ENCODE results near the gene EVX2.

The EVX2 gene

DNA sequence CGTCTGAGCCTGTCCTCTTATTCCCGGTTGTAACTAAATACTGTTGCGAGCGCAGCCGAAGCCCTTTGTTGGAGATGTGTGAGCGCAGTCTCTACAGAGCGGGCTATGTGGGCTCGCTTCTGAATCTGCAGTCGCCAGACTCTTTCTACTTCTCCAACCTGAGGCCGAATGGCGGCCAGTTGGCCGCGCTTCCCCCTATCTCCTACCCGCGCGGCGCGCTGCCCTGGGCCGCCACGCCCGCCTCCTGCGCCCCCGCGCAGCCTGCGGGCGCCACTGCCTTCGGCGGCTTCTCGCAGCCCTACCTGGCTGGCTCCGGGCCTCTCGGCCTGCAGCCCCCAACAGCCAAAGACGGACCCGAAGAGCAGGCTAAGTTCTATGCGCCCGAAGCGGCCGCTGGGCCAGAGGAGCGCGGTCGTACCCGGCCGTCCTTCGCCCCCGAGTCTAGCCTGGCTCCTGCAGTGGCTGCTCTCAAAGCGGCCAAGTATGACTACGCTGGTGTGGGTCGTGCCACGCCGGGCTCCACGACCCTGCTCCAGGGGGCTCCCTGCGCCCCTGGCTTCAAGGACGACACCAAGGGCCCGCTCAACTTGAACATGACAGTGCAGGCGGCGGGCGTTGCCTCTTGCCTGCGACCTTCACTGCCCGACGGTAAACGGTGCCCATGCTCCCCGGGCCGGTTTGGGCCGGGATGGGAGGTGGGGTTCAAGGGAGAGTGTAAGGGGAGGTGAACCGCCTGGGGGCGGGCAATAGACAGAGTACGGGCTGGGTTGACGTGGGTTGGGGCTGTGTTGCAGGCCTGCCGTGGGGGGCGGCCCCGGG is 16.2 kb upstream of the EVX2 start, which contains the start of gene HOXD12:
TSS of gene HOXD12 (plus strand) at position 68 of the 819 bp plus-strand sequence. CDS start at position 75, 7 bp downstream.
- H3K4me1 ChIP-seq (ENCODE audit: control insufficient read depth, insufficient read depth, low read length), result peaks cover 10% of the 10 kb centered on the region
- peaks cover 0 to 8% of the 10 kb centered on the region in 2 experiments; a peak in 1 of 3 replicates for H3K36me3 ChIP-seq (ENCODE audit: control insufficient read depth in 2 of 2, insufficient read depth in 1 of 2, low read length in 2 of 2)
- ChIA-PET CTCF (interaction anchor here (0.8 kb wide), 1 partner anchor 20 kb away, joined by 5 read pairs; no protein-coding TSS in a partner anchor), POLR2A (no interaction called here)
- TF ChIP-seq ZNF202 (tag by site-specific recombination; IDR thresholded peaks at IDR 0.05; ENCODE audit: borderline replicate concordance), result 0 out of 2 replicates have a peak, but pooled peaks have one; percentile 58
- TF ChIP-seq, protein P1, sequence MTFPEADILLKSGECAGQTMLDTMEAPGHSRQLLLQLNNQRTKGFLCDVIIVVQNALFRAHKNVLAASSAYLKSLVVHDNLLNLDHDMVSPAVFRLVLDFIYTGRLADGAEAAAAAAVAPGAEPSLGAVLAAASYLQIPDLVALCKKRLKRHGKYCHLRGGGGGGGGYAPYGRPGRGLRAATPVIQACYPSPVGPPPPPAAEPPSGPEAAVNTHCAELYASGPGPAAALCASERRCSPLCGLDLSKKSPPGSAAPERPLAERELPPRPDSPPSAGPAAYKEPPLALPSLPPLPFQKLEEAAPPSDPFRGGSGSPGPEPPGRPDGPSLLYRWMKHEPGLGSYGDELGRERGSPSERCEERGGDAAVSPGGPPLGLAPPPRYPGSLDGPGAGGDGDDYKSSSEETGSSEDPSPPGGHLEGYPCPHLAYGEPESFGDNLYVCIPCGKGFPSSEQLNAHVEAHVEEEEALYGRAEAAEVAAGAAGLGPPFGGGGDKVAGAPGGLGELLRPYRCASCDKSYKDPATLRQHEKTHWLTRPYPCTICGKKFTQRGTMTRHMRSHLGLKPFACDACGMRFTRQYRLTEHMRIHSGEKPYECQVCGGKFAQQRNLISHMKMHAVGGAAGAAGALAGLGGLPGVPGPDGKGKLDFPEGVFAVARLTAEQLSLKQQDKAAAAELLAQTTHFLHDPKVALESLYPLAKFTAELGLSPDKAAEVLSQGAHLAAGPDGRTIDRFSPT (tag by site-specific recombination; IDR thresholded peaks at IDR 0.05), result no peak
- no peak within 1 kb of the TSS for H3K4me3 ChIP-seq (ENCODE audit: low read depth, low read length)
- H3K9me3 ChIP-seq (ENCODE audit: control insufficient read depth, insufficient read depth, low read depth, low read length), result no peaks in the 10 kb centered on the region
- H3K27ac ChIP-seq (ENCODE audit: extremely low read depth, low read depth, low read length), result no peak within 1 kb of the TSS

DNA sequence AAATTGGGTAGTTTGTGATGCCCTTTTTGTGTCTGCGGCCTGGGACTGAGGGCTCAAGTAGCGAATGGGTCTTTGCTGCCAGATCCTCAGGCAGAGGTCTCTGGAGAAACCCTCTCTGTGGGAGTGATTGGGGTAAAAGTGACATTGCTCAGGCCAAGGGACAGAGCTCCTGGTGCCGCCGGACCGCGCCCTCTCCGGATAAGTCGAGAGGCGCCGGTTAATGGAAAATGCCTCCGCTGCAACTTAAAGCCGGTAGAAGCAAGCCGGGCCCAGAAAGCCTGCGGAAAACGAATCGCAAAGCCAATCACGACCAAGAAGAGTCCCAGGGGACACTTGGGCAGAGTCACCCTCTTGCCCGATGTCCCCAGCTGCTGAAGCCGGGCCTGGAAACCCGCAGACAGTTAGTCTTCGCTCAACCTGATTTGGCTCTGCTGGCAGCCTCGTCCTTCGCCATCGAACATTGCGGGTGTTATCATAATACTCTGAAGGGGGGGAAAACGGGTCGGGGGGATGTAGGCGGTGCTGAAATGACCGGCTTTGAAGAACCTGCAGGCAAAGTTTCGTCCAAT is 15.5 kb upstream of the EVX2 start:
- peaks cover 10% of the 10 kb centered on the region for H3K4me1 ChIP-seq (ENCODE audit: control insufficient read depth, insufficient read depth, low read length)
- H3K4me3 ChIP-seq (ENCODE audit: low read depth, low read length), result no peak overlapping the region
- H3K9me3 ChIP-seq (ENCODE audit: control insufficient read depth, insufficient read depth, low read depth, low read length), result no peaks in the 10 kb centered on the region
- POLR2A ChIA-PET, result no interaction called here
- peaks cover 0 to 15% of the 10 kb centered on the region in 2 experiments; a peak in 1 of 3 replicates for H3K36me3 ChIP-seq (ENCODE audit: control insufficient read depth in 2 of 2, insufficient read depth in 1 of 2, low read length in 2 of 2)
- no peak overlapping the region for H3K27ac ChIP-seq (ENCODE audit: extremely low read depth, low read depth, low read length)
- CTCF ChIA-PET, result interaction anchor here (0.6 to 4.3 kb wide), 3 partner anchors 13 to 846 kb away, joined by 3 to 33 read pairs (median 5); no protein-coding TSS in a partner anchor
- TF ChIP-seq ZFHX2 (tag by site-specific recombination; conservative IDR thresholded peaks at IDR 0.05) (no peak), YY1 (tag by site-specific recombination; IDR thresholded peaks at IDR 0.05) (no peak), ZNF514 (tag by site-specific recombination; IDR thresholded peaks at IDR 0.05) (no peak), ZNF423 (tag by site-specific recombination; IDR thresholded peaks at IDR 0.05) (no peak), MZF1 (tag by site-specific recombination; IDR thresholded peaks at IDR 0.05; ENCODE audit: borderline replicate concordance) (no peak), ZNF830 (tag by site-specific recombination; IDR thresholded peaks at IDR 0.05; ENCODE audit: low read depth) (no peak), ZNF416 (tag by site-specific recombination; IDR thresholded peaks at IDR 0.05) (no peak), ZNF366 (tag by site-specific recombination; conservative IDR thresholded peaks at IDR 0.05) (no peak), ZNF302 (tag by site-specific recombination; IDR thresholded peaks at IDR 0.05; ENCODE audit: low read depth) (no peak), TCF7L2 (IDR thresholded peaks at IDR 0.05; ENCODE audit: borderline replicate concordance, low read depth, low read length) (no peak), FEZF1 (tag by site-specific recombination; IDR thresholded peaks at IDR 0.05) (no peak)
- TF ChIP-seq, protein P2, sequence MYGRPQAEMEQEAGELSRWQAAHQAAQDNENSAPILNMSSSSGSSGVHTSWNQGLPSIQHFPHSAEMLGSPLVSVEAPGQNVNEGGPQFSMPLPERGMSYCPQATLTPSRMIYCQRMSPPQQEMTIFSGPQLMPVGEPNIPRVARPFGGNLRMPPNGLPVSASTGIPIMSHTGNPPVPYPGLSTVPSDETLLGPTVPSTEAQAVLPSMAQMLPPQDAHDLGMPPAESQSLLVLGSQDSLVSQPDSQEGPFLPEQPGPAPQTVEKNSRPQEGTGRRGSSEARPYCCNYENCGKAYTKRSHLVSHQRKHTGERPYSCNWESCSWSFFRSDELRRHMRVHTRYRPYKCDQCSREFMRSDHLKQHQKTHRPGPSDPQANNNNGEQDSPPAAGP (tag by site-specific recombination; IDR thresholded peaks at IDR 0.05), result no peak
- TF ChIP-seq, protein P3, sequence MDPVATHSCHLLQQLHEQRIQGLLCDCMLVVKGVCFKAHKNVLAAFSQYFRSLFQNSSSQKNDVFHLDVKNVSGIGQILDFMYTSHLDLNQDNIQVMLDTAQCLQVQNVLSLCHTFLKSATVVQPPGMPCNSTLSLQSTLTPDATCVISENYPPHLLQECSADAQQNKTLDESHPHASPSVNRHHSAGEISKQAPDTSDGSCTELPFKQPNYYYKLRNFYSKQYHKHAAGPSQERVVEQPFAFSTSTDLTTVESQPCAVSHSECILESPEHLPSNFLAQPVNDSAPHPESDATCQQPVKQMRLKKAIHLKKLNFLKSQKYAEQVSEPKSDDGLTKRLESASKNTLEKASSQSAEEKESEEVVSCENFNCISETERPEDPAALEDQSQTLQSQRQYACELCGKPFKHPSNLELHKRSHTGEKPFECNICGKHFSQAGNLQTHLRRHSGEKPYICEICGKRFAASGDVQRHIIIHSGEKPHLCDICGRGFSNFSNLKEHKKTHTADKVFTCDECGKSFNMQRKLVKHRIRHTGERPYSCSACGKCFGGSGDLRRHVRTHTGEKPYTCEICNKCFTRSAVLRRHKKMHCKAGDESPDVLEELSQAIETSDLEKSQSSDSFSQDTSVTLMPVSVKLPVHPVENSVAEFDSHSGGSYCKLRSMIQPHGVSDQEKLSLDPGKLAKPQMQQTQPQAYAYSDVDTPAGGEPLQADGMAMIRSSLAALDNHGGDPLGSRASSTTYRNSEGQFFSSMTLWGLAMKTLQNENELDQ (tag by site-specific recombination; IDR thresholded peaks at IDR 0.05; ENCODE audit: low read depth), result no peak
- TF ChIP-seq, protein P4, sequence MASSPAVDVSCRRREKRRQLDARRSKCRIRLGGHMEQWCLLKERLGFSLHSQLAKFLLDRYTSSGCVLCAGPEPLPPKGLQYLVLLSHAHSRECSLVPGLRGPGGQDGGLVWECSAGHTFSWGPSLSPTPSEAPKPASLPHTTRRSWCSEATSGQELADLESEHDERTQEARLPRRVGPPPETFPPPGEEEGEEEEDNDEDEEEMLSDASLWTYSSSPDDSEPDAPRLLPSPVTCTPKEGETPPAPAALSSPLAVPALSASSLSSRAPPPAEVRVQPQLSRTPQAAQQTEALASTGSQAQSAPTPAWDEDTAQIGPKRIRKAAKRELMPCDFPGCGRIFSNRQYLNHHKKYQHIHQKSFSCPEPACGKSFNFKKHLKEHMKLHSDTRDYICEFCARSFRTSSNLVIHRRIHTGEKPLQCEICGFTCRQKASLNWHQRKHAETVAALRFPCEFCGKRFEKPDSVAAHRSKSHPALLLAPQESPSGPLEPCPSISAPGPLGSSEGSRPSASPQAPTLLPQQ (tag by site-specific recombination; IDR thresholded peaks at IDR 0.05), result no peak
- TF ChIP-seq, protein P5, sequence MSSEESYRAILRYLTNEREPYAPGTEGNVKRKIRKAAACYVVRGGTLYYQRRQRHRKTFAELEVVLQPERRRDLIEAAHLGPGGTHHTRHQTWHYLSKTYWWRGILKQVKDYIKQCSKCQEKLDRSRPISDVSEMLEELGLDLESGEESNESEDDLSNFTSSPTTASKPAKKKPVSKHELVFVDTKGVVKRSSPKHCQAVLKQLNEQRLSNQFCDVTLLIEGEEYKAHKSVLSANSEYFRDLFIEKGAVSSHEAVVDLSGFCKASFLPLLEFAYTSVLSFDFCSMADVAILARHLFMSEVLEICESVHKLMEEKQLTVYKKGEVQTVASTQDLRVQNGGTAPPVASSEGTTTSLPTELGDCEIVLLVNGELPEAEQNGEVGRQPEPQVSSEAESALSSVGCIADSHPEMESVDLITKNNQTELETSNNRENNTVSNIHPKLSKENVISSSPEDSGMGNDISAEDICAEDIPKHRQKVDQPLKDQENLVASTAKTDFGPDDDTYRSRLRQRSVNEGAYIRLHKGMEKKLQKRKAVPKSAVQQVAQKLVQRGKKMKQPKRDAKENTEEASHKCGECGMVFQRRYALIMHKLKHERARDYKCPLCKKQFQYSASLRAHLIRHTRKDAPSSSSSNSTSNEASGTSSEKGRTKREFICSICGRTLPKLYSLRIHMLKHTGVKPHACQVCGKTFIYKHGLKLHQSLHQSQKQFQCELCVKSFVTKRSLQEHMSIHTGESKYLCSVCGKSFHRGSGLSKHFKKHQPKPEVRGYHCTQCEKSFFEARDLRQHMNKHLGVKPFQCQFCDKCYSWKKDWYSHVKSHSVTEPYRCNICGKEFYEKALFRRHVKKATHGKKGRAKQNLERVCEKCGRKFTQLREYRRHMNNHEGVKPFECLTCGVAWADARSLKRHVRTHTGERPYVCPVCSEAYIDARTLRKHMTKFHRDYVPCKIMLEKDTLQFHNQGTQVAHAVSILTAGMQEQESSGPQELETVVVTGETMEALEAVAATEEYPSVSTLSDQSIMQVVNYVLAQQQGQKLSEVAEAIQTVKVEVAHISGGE (tag by site-specific recombination; conservative IDR thresholded peaks at IDR 0.05; ENCODE audit: low read depth), result no peak
- TF ChIP-seq, protein P6, sequence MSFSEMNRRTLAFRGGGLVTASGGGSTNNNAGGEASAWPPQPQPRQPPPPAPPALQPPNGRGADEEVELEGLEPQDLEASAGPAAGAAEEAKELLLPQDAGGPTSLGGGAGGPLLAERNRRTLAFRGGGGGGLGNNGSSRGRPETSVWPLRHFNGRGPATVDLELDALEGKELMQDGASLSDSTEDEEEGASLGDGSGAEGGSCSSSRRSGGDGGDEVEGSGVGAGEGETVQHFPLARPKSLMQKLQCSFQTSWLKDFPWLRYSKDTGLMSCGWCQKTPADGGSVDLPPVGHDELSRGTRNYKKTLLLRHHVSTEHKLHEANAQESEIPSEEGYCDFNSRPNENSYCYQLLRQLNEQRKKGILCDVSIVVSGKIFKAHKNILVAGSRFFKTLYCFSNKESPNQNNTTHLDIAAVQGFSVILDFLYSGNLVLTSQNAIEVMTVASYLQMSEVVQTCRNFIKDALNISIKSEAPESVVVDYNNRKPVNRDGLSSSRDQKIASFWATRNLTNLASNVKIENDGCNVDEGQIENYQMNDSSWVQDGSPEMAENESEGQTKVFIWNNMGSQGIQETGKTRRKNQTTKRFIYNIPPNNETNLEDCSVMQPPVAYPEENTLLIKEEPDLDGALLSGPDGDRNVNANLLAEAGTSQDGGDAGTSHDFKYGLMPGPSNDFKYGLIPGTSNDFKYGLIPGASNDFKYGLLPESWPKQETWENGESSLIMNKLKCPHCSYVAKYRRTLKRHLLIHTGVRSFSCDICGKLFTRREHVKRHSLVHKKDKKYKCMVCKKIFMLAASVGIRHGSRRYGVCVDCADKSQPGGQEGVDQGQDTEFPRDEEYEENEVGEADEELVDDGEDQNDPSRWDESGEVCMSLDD (tag by site-specific recombination; IDR thresholded peaks at IDR 0.05), result no peak
